ENCODE measurements around the gene ATP4A. TPM values are rescaled to one million over a fixed set of nuclear protein-coding genes. Genes with fewer than 3 reads are reported as not detected.

ATP4A gene
- total RNA-seq, 3 donors from 2014 or later = not detected

DNA sequence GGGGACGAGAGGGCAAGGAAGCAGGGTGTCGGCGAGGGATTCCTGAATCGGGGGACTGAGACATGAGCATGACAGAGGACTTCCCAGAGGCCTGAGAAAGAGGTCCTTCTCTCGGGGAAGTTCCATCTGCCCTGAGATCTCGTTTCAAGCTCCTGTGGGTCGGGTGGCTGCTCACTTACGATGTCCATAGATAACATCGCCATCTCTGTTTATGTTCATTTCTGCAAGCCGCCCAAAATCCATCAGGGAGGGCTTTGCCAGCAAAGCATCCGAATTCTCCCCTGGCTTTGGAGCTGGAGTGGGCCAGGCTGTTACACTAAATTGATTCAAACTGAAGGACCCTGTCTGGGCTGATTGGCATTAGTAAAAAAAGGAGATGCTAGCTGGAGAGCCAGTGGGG, 55.9 kb downstream of the ATP4A start:
- Histone ChIP-seq H3K9me3 (no peaks in the 10 kb centered on the region), H3K27me3 (no peaks in the 10 kb centered on the region), H3K4me1 (no peaks in the 10 kb centered on the region), H3K36me3 (no peaks in the 10 kb centered on the region), H3K4me3 (no peak overlapping the region), H3K27ac (no peak overlapping the region)
- TF ChIP-seq, protein P1, sequence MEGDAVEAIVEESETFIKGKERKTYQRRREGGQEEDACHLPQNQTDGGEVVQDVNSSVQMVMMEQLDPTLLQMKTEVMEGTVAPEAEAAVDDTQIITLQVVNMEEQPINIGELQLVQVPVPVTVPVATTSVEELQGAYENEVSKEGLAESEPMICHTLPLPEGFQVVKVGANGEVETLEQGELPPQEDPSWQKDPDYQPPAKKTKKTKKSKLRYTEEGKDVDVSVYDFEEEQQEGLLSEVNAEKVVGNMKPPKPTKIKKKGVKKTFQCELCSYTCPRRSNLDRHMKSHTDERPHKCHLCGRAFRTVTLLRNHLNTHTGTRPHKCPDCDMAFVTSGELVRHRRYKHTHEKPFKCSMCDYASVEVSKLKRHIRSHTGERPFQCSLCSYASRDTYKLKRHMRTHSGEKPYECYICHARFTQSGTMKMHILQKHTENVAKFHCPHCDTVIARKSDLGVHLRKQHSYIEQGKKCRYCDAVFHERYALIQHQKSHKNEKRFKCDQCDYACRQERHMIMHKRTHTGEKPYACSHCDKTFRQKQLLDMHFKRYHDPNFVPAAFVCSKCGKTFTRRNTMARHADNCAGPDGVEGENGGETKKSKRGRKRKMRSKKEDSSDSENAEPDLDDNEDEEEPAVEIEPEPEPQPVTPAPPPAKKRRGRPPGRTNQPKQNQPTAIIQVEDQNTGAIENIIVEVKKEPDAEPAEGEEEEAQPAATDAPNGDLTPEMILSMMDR (IDR thresholded peaks at IDR 0.05) = no peak
- TF ChIP-seq POLR2A (IDR thresholded peaks at IDR 0.05) = no peak
- no peak for TF ChIP-seq POLR2AphosphoS5 (IDR thresholded peaks at IDR 0.05)
- intact Hi-C loops (cut with DNase I; ENCODE audit: low total_unique reads) = no loop called here
- DNase-seq (ENCODE audit: low spot score in 2 of 2) = no peak

DNA sequence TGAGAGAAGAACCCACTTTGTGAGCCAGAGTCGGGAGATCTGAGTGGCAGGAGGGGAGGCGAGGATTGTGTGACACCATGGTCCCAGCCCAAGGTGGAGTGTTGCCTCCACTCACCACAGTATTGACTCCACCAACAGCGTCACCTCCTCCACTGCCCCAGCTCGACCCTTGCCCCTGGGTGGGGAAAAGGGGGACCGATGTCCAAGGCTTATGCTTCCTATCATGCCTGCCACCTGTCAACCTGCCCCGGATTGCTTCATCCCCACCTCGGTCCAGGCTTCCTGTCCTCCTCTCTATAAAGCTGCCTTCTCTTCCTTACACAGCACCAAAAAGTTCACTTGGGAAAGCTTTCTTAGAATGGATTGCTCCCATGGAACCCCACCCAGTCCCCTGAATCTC, 57.4 kb downstream of the ATP4A start:
- no peaks in the 10 kb centered on the region for H3K9me3 ChIP-seq
- no peak for TF ChIP-seq POLR2A (IDR thresholded peaks at IDR 0.05)
- TF ChIP-seq, protein P1 (IDR thresholded peaks at IDR 0.05) = no peak
- H3K4me1 ChIP-seq = no peaks in the 10 kb centered on the region
- H3K36me3 ChIP-seq = no peaks in the 10 kb centered on the region
- H3K27me3 ChIP-seq = no peaks in the 10 kb centered on the region
- H3K27ac ChIP-seq = no peak overlapping the region
- no peak overlapping the region for H3K4me3 ChIP-seq
- intact Hi-C loops (cut with DNase I; ENCODE audit: low total_unique reads) = no loop called here
- no peak for DNase-seq (ENCODE audit: low spot score in 2 of 2)

DNA sequence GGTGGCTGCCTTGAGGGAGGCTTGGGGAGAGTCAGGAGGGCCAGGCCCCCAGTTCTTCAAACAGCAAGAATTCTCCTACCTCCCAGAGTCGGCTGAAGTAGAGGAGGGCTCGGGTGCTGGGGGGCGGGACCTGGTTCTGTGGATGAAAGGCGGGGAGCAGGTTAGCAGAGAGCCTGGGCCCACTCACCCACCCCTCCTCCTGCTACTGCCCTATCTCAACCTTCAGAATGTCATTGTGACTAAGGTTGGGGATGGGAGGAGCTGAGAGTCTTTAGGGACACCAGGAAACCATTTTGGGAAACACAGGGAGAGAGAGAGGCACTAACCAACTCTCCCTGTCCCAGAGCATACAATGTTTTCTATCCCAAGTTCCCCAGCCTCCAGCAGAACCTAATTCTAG, 60.7 kb downstream of the ATP4A start:
- Histone ChIP-seq H3K36me3 (no peaks in the 10 kb centered on the region), H3K9me3 (no peaks in the 10 kb centered on the region), H3K4me3 (no peak overlapping the region), H3K27me3 (no peaks in the 10 kb centered on the region), H3K4me1 (no peaks in the 10 kb centered on the region), H3K27ac (no peak overlapping the region)
- TF ChIP-seq, protein P1 (IDR thresholded peaks at IDR 0.05) = no peak
- TF ChIP-seq POLR2A (IDR thresholded peaks at IDR 0.05) = no peak
- no peak for TF ChIP-seq POLR2AphosphoS5 (IDR thresholded peaks at IDR 0.05)
- DNase-seq (ENCODE audit: low spot score in 2 of 2) = no peak
- intact Hi-C loops (cut with DNase I; ENCODE audit: low total_unique reads) = no loop called here

DNA sequence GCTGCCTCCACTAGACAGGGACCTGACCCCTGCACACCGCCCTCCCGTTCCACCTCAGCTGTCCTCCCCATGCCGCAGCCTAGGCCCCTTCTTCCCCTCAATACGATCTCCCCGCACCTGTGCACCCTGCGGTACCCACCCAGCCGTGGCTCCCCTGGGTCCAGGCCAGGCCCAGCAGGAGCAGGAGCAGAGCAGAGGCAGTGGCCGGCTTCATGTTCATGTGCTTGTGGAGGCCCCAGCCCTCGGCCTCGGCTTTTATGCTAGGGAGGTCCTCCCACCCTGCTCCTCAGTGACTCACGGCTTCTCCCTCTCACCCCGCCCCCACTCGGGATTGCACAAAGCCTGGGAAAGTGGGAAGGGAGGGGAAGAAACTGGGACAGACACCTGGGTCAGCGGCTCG, 61.8 kb downstream of the ATP4A start:
- intact Hi-C loops (cut with DNase I; ENCODE audit: low total_unique reads) = no loop called here
- no peak overlapping the region for H3K27ac ChIP-seq
- H3K27me3 ChIP-seq = no peaks in the 10 kb centered on the region
- no peak for DNase-seq (ENCODE audit: low spot score in 2 of 2)
- H3K4me3 ChIP-seq = no peak overlapping the region
- H3K4me1 ChIP-seq = no peaks in the 10 kb centered on the region
- no peaks in the 10 kb centered on the region for H3K36me3 ChIP-seq
- no peak for TF ChIP-seq POLR2AphosphoS5 (IDR thresholded peaks at IDR 0.05)
- TF ChIP-seq, protein P1 (IDR thresholded peaks at IDR 0.05) = no peak
- TF ChIP-seq POLR2A (IDR thresholded peaks at IDR 0.05) = no peak
- H3K9me3 ChIP-seq = no peaks in the 10 kb centered on the region

GRCh38 chr19:35500611-35501010, 62.8 kb downstream of the ATP4A start:
- Histone ChIP-seq H3K4me3 (no peak overlapping the region), H3K27ac (no peak overlapping the region)
- intact Hi-C loops (cut with DNase I; ENCODE audit: low total_unique reads) = no loop called here

More at GRCh38 chr19:35500611-35501010, 62.8 kb downstream of the ATP4A start:
- no peak for DNase-seq (ENCODE audit: low spot score in 2 of 2)
- H3K9me3 ChIP-seq = no peaks in the 10 kb centered on the region
- TF ChIP-seq POLR2AphosphoS5 (IDR thresholded peaks at IDR 0.05) (no peak), POLR2A (IDR thresholded peaks at IDR 0.05) (no peak)
- TF ChIP-seq, protein P1 (IDR thresholded peaks at IDR 0.05) = no peak
- H3K27me3 ChIP-seq = no peaks in the 10 kb centered on the region
- no peaks in the 10 kb centered on the region for H3K4me1 ChIP-seq
- no peaks in the 10 kb centered on the region for H3K36me3 ChIP-seq

Other genes with a start within 250 kb of the ATP4A start
- 1 to 10 TPM in 2 of 3 donors, under 1 TPM in 1; 0.33 to 7.8 (median 4.8) TPM for gene CD22, start 234.5 kb downstream of the ATP4A start, total RNA-seq
- not detected for gene FFAR1, start 215.8 kb downstream of the ATP4A start, total RNA-seq
- gene FFAR3, start 205.2 kb downstream of the ATP4A start, total RNA-seq = under 1 TPM in 2 of 3 donors, not detected in 1; 0.16 to 0.33 TPM
- under 1 TPM in 1 of 3 donors, not detected in 2; 0.66 TPM for gene GPR42, start 192.6 kb downstream of the ATP4A start, total RNA-seq
- under 1 TPM in 1 of 3 donors, not detected in 2; 0.15 TPM for gene FFAR2, start 115.4 kb downstream of the ATP4A start, total RNA-seq
- not detected for gene KRTDAP, start 73.2 kb downstream of the ATP4A start, total RNA-seq
- gene DMKN, start 50.0 kb downstream of the ATP4A start, total RNA-seq = 100 to 1,000 TPM in 1 of 3 donors, 10 to 100 TPM in 1, under 1 TPM in 1; 0.96 to 135 (median 61.0) TPM
- not detected for gene SBSN, start 35.3 kb downstream of the ATP4A start, total RNA-seq
- not detected for gene GAPDHS, start 30.2 kb downstream of the ATP4A start, total RNA-seq
- 10 to 100 TPM; 67.4 to 91.8 (median 91.8) TPM for gene TMEM147, start 18.0 kb downstream of the ATP4A start, total RNA-seq
- gene PMIS2, start 22.5 kb upstream of the ATP4A start, total RNA-seq = not detected
- gene HAUS5, start 49.1 kb upstream of the ATP4A start, total RNA-seq = 10 to 100 TPM in 1 of 3 donors, 1 to 10 TPM in 2; 5.9 to 13.0 (median 9.5) TPM
- gene RBM42, start 65.4 kb upstream of the ATP4A start, total RNA-seq = 10 to 100 TPM; 44.6 to 51.4 (median 44.6) TPM
- under 1 TPM in 1 of 3 donors, not detected in 2; 0.59 TPM for gene ETV2, start 78.1 kb upstream of the ATP4A start, total RNA-seq
- gene COX6B1, start 84.7 kb upstream of the ATP4A start, total RNA-seq = 100 to 1,000 TPM; 320 to 418 (median 391) TPM
- not detected for gene UPK1A, start 102.9 kb upstream of the ATP4A start, total RNA-seq
- gene ZBTB32, start 140.9 kb upstream of the ATP4A start, total RNA-seq = under 1 TPM in 1 of 3 donors, not detected in 2; 0.33 TPM
- gene KMT2B, start 154.3 kb upstream of the ATP4A start, total RNA-seq = 10 to 100 TPM; 14.2 to 16.2 (median 16.1) TPM
- gene IGFLR1, start 178.8 kb upstream of the ATP4A start, total RNA-seq = 10 to 100 TPM in 2 of 3 donors, 1 to 10 TPM in 1; 8.8 to 16.1 (median 14.1) TPM
- 10 to 100 TPM; 15.7 to 37.5 (median 19.5) TPM for gene U2AF1L4, start 181.8 kb upstream of the ATP4A start, total RNA-seq
- 10 to 100 TPM; 37.4 to 54.1 (median 54.0) TPM for gene PSENEN, start 182.0 kb upstream of the ATP4A start, total RNA-seq
- 10 to 100 TPM; 12.8 to 15.4 (median 14.2) TPM for gene LIN37, start 184.9 kb upstream of the ATP4A start, total RNA-seq
- gene HSPB6, start 193.4 kb upstream of the ATP4A start, total RNA-seq = 100 to 1,000 TPM in 1 of 3 donors, 10 to 100 TPM in 2; 31.0 to 144 (median 81.9) TPM
- gene PROSER3, start 194.5 kb upstream of the ATP4A start, total RNA-seq = 1 to 10 TPM; 5.7 to 6.4 (median 6.2) TPM
- gene ARHGAP33, start 211.9 kb upstream of the ATP4A start, total RNA-seq = 10 to 100 TPM in 2 of 3 donors, 1 to 10 TPM in 1; 5.1 to 17.7 (median 12.8) TPM
- gene PRODH2, start 249.2 kb upstream of the ATP4A start, total RNA-seq = not detected